ENCODE data around the gene AK6. TPM values are rescaled to one million over a fixed set of nuclear protein-coding genes. Genes with fewer than 3 reads are reported as not detected.

Gene AK6
- 12.7 and 15.6 TPM in 2 replicates for total RNA-seq

DNA sequence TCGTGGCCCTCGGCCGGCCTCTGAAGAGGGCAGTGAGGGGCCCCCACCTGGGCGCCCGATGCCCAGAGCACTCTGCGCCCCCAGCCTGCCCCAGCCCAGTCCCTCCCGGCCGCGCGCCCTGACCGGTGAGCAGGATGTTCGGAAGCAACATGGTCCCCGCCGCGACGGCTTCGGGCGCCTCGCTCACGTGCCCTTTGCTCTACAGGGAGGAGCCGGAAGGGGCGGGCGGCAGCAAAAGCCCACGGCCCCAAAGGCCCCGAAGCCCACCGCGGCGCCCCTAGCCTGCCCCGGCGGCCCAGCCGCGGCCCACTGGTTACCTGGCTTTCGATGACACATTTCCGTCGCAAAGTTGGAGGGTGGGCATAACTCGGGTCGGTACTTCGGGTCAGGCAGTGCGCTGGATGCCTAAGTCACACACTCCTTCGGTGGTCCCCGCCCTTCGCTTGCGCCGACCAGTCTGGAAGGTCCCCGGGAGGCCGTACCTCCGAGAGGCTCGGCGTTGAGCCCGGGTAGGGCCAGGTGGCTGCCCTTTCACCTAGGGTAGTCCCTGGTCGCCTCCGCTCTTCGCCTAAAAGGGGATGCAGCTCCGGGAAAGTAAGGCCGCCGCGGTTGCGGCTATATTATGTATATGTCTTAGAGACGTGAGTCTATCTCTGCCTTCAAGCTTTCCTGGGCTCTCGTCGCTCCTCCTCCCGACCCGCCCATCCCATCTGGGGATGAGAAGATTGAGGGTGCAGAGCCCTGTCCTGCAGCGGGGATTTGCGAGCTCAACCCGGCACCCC lies at the start of gene AK6, which contains the start of the genes RAD17 and TAF9:
Gene AK6, minus strand, starts transcription at position 181 of the 782 bp plus-strand sequence. Its CDS starts 30 bp downstream, at position 151.
Gene RAD17, plus strand, starts transcription at position 479 of the 782 bp plus-strand sequence. CDS start 2,391 bp downstream, outside the sequence.
Gene TAF9, minus strand, starts transcription at position 181 of the 782 bp plus-strand sequence. CDS start 3,783 bp downstream, outside the sequence.

DNA sequence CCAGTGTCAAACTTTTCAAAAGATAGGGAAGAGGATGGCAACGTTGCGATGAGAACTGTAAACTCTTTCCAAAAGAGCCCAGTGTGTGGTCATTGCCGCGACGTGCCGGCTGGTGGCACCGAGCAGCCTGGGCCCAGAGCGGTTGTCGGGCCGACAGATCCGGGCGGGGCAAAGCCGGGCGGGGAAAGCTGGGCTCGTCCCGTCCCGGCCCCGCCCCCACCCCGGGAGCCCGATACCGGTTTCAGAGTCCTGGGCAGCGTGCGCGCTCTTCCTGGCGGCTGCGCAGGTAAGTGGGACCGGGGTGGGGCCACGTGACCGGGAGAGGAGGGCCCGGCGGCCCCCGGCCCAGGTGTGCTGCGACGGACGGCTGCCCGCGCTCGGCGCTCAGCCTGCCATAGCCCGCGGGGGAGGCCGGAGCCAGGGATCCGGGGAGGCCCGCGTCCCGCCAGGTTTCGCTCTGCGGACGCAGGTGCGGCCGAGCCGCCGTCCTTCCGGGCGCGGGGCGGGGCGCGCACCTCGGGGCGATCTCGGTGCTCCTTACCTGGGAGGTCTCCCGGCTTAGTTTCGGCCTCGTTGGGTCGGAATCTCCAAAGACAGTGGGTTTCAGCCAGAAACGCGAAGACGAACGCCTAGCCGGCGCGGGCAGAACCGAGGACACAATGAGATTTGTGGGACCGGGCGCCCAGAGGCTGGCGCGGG lies 45.7 kb upstream of the AK6 start, which contains the start of gene MARVELD2:
Gene MARVELD2, plus strand, starts transcription at position 232 of the 699 bp plus-strand sequence. CDS start 4,270 bp downstream, outside the sequence.

Other genes starting within 250 kb of the AK6 start
- gene CCNB1, start 202.4 kb downstream of the AK6 start, total RNA-seq: 64.3 and 103 TPM in 2 replicates
- gene CENPH, start 179.9 kb downstream of the AK6 start, total RNA-seq: 6.9 and 9.5 TPM in 2 replicates
- gene CDK7, start 134.6 kb downstream of the AK6 start, total RNA-seq: 47.6 and 55.9 TPM in 2 replicates
- 6.3 and 7.8 TPM in 2 replicates for gene CCDC125, start 36.7 kb downstream of the AK6 start, total RNA-seq
- 75.1 and 88.0 TPM in 2 replicates for gene TAF9, start within 50 bp of the AK6 start, total RNA-seq
- gene RAD17, start 298 bp upstream of the AK6 start, total RNA-seq: 11.4 and 19.5 TPM in 2 replicates
- gene MARVELD2, start 45.6 kb upstream of the AK6 start, total RNA-seq: 4.8 and 6.2 TPM in 2 replicates
- gene OCLN, start 123.3 kb upstream of the AK6 start, total RNA-seq: 7.7 and 11.8 TPM in 2 replicates
- gene GTF2H2C, start 190.7 kb upstream of the AK6 start, total RNA-seq: 21.6 and 36.6 TPM in 2 replicates

All from vein endothelial cell (primary cell).